Activated T-cell treated with anti-CD3 and anti-CD28 coated beads, Interleukin-2, amount 50 U/mL, for 1 hour (primary cell): ENCODE data around the gene CAMTA1.

Experiments used
- DNase-seq: peaks from one replicate; pipeline ENCODE4 v3.0.0-alpha.2; 2020

Gene CAMTA1

DNA sequence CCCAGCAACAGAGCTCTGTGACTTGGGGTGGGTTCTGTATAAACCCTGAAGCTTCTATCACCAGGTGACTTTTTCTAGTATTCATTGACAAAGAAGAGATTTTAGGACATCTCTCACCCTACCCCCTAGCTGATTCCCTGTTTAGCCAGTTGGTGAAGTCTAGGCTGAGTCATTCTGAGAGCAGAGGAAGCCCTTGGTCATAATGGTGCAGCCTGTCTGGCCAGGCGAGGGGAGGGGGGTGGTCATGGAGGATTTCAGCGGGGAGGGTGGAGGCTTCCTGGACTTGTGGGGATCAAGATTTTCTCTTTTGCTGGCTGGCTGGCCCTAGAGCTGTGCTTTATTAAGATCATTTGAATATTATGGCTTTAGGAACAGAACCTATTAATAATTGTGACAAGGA, 262.6 kb downstream of the CAMTA1 start:
- no peak for DNase-seq

DNA sequence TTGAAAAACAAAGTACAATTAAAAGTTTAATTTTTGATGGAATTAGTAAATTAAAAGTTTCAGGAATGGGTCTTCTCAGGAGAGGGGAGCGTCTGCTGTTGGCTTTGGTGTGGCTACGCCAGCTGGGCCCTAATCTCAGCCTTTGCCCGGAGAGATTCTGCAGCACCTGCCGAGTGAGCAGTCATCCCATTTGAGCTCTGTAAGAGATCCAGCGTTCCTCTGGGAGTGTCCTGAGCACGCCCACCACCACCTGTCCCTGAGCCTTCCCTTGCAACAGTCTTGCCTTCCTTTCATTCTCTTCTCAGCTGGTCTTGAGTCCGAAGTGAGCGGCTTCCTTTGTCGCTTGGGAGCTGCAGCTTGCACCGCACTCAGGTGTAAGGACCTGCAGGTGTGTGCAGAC, 263.1 kb downstream of the CAMTA1 start:
- no peak for DNase-seq

DNA sequence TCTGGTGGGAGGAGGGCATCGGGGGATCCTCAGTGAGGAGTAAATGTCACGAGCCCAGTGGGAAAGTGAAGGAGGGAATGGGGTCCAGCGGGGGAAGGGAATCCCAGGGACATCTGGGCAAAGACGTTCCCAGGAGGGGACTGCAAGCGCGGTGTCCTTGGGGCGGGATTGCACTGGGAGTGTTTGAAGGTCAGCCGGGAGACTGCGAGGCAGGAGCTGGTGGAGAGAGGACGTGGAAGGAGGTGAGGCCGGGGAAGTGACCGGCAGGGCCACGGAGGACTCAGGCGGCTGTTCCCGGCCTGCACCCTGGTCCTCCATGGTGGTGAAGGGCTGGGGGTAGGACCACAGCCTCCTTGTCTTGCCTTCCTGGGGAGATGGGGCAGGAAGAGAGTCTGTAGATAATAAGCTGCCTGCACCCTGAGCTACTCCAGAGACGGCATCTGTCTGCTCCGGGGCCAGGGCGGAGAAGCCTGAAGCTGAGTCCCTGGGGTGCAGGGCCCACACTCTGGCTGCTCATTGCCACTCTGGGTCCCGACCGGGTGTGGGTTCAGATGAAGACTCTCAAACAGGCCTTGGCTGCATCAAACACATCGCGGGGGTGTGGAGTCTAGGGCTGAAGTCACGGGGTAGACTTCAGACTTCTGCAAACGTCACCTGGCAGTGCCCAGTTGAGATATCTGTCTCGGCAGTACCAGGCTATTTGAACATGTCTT, 264.8 kb downstream of the CAMTA1 start:
- no peak for DNase-seq

DNA sequence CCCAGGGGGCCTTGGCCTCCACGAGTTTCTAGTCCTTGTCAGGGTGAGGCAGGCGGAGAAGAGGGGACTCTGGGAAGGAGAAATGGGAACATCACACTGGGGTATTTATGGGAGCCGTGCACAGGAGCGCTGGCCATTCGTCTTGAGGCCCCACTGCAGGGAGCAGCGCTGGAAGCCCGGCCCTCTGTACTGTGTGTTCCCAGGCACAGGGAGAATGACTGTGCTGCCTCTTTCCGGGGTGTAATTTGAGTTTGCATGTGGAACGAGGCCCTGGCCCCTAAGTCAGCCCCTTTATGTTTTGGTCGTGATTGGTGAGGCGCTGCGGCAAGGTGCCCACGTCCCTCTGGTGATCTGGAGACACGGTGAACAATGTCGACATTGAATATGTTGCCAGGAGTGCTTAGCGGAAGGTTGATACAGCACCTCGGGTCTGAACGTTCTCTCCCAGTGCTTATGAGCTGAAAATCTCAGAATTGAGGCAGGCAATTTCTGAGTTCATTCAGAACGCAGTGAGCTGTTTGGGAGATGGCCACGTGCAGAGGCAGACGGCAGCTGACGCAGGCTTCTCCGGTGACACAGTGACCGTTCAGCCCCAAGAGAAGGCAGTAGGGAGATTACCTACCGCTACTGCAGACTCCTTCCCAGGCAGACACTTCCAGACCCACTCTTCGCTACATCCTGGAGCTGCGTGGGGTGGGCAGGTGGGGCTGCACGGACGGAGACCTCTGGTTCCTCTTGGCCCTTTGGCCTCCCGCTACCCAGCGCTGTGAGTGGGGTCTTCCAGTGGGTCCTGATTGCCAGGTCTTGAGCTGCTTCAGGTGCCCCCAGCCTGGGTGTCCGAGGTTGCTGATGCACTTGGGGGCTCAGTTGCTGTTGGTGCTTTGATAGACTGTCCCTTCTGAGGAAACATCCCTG, 265.8 kb downstream of the CAMTA1 start:
- no peak for DNase-seq

DNA sequence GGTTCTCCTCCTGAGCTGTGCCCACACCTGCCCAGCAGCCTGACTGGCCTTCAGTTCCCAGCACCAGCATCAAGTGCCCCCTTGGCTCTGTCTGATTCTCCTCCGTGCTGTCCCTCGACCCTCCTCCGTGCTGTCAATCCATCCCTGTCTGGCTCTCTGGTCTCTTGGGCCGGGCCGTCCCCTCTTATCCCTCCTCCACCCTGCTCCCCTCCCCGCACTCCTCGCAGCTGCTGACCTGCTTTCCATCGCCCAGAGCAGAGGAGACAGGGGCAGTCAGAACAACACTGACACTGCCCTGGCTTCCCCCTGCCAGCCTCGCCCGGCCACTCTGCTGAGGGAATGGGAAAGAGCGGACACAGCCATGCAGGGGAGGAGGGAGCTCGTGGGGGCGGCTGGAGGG, 267.4 kb downstream of the CAMTA1 start:
- no peak for DNase-seq

DNA sequence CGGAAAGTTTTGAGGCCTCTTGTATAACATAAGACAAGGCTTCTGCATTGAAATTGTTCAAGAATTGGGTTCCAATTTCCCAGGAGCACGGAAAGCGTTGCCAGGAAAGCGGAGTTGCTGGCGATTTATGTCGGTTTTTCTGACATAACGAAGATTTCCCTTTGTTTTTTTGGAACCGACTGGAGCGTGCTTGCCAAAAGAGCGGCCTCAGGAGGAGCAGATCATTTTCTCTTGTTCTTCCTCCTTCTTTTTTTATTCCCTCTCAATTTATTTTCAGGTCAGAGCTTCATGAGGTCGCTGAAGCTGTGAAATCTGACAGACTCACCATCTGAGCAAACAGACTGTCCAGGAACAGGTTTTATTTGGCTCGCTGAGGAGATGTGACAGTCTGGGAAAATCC, 275.5 kb downstream of the CAMTA1 start:
- no peak for DNase-seq

DNA sequence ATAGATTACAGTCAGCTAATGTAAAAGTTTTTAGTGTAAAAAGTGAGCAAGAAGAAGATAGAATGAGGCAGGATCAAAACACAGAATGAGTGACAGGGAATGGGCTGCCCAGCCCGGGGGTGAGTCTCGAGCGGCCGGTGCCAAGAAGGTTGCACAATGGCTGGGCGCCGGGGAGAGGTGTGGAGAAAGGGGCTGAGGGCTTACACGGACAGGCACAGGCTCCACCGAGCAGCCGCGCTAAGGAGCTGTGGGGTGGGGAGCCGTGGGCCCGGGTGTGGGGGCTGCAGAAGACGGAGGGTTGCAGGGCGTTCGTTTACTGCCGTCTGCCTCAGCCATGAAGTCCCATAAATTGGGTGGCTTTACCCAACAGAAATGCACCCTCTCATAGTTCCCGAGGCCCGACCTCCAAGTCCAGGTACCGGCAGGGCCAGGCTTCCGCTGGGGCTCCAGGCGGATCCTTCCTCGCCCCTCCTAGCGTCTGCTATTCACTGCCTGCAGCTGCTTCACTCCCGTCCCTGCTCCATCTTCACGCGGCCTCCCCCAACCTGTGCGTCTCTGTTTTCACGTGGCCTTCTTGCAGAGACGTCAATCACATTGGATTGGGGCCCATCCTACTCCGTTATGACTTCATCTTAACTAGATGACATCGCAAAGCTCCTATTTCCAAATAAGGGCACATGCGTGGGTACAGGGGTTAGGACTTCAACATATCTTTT, 277.2 kb downstream of the CAMTA1 start:
- no peak for DNase-seq

DNA sequence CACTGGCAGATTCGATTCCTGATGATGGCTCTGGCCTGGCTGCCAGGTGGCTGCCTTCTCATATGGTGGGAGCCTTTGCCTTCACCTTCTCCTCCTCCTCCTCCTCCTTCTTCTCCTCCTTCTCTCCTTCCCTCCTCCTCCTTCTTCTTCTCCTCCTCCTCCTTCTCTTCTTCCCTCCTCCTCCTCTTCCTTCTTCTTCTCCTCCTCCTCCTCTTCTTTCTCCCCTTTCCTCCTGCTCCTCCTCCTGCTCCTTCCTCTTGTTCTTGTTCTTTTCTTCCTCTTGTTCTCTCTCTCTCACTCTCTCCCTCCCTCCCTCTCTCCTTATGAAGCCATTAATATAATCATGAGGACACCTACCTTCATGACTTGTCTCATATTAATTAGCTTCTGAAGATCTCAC, 278.7 kb downstream of the CAMTA1 start:
- no peak for DNase-seq

DNA sequence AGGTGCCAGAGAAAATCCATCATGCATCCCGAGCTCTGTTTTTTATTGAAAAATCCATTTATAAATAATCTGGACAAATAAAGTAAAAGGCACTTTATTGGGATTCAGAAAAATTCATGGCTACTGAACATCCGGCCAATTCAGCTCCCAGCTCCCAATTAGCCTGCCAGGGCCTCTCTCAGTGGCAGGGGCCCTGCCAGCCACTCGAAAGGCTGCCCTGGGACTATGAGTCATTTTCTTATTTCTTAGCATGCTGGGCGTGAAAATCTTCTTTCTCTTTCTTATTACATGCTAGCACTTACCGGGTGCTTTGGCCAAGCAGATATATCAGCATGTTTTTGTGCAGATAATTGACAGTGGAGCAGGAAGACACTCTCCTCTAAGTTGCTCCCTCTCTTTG, 283.3 kb downstream of the CAMTA1 start:
- DNase-seq: no peak

DNA sequence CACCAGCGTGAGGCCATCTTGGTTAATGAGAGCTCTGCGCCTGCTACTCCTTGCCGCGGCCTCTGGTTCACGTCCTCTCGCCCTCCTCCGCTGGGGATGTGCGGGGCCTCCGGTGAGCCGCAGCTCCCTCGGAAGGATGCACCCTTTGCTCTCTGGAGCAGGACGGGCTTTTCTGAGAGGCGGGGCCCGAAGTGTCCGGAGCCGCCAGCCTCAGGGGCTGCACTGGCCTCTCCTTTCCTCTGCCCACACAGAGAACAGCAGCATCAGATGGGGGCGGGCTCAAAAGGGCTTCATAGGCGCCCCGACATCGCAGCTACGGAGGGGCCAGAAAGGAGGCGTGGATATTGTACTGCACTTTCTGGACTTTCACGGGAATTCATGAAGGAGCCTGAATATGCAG, 284.7 kb downstream of the CAMTA1 start:
- no peak for DNase-seq

DNA sequence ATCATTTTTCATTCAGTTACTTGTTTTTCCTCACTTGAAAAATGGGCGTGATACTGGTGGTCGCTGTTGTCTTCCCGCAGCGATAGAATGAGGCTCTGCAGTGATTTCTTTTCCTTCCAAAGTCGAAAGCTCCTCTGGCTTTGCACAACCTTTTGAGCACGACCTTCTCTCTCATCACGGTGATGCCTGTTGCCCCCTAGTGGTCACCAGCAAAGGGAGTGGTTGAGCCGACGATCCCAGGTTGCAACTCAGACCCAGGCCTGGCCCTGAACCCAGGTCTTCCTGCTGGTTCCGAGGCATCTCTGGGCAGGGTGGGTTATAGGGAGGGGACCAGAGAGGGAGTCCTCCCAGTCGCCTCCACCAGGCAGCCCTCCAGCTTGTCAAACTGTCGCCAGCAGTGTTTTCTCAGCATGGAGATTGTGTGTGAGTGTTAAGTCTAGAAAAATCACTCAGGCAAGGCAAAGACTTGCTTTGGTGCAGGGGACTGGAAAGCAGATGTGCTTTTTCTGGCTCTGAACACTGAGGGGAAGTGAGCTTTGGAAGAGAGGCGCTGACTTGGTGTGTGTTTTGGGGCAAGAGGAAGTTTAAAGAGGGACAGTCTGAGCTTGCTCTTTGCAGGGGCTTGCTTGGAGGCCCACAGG, 285.3 kb downstream of the CAMTA1 start:
- DNase-seq: peak; percentile 43

DNA sequence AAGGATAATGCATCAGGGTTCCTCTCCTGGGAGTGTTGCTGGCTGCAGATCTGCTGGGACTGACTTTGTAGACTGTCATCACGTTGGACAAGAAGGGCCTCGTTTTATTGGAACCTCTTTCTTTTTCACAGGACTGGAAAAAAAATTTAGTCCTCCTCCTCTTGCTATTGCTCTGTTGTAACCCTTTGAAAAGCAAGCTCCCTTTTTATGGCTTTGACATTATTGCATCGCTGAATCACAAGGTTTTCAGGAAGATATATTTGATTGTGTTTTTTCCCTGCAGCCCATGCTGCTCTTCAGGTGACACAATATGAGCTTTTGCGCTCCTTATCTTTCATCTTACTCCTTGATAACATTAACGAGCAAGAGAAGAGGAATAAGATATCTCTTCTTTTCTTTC, 290.9 kb downstream of the CAMTA1 start:
- DNase-seq: no peak

DNA sequence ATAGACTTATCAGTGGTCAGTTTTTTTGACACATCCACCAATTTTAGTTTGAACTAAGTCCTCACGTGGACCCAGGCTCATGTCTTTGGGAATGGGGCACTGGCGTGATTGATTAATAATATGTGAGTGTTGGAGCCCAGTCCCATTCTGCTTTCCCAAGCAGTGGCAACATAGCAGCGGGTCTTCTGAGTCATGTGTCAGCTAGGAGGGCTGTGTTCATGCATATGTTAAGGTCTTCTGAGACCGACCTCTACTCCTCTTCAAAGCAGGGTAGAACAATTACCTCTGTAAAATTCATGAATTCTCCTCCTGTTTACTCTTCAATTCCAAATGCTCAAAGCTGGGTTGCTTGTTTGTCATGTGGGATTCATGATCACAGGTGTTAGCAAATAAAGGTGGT, 291.3 kb downstream of the CAMTA1 start:
- DNase-seq: no peak

DNA sequence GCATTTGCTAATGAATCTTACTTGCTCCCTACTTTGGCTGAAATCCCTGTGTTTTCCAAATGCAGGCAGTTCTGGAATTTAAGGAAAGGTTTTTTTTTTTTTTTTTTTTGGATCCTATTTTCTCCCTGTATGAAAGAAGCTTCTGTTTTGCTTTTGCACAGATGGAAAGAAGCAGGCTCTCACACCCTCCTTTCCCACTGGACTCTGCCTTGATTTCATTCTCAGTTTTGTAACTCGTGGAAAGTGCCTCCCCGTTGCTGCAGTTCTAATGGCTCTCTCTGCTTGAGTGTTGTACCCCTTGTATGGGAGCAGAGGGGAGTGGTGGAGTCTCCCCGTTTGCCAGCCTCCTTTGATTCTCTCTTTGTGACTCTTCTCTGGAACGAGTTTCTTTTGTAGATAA, 291.9 kb downstream of the CAMTA1 start:
- no peak for DNase-seq

DNA sequence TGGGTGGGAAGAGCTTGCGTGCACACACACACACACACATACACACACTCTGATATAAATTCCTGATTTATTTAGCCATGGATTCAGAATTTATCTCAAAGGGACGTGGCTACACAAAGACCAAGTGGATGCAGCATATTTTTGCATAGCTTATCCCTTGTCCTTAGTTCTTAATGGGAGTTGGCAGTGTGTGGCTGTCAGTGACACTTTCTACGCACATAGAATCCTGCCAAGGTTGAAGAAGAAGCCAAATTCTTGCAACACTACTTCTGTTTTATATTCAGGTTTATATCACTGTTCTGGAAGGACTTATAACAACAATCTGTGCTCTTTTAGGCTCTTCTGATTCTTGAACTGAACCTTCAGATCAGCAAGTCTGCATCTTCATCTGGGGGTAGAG, 292.7 kb downstream of the CAMTA1 start:
- no peak for DNase-seq

DNA sequence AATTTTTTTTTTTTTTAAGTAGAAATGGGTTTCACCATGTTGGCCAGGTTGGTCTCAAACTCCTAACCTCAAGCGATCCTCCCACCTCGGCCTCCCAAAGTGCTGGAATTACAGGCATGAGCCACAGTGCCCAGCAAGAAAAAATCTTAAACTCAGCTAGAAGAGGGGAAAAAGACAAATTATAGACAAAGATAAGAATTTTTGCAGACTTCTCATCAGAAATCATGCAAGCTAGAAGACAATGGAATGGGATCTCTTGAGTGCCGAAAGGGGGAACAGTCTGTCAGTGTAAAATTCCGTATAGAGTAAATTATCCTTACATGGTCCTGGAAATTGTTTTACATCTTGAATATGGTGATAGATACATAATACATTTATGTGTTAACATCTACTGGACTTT, 294.4 kb downstream of the CAMTA1 start:
- DNase-seq: no peak

DNA sequence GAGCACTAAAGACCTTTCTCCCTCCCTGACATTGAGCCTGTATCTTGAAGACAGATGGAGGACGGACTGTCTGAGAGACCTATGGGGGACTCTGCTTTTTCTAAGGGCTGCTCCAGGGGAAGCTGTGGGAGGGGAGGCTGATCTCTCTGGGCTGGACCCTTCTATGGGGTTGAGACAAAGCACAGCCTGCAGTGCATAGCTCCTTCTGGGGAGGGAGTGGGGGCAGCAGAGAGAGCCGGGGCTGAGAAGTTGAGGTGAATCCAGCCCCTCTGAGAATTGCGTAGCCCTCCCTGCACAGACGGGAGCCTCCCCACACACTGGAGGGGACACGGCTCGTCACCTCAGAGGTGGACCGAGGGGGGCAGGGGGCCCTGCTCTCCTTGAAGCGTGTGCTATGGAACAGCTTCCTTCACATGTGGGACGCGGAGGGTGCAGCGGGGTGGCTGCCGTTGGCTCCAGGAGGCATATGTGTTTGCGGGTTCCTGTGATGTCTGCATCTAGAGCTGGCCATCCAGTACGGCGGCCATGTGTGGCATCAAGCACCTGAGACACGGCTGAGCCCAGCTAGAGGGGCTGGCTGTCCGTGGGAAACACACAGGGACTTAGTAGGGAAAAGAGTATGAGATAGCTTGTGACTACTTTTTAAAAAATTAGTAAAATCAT, 299.1 kb downstream of the CAMTA1 start:
- no peak for DNase-seq

DNA sequence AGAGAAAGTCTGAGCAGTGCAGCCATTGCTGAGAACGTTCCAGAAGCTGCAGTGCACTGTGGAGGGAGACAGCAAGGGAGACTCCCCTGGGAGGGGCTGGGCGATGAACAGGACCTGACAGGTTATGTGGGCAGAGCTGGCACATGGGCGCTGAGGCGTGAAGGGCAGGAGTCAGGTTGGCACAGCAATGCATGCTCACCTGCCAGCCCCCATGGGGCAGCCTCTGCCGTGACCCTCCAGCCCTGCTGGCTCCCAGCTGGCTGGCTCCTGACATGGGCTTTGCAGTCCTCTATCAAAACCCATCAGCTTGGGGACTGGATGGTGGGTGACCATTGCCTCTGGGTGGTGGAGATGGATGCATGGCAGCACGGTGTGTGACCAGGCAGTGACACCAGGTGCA, 300.3 kb downstream of the CAMTA1 start:
- no peak for DNase-seq

DNA sequence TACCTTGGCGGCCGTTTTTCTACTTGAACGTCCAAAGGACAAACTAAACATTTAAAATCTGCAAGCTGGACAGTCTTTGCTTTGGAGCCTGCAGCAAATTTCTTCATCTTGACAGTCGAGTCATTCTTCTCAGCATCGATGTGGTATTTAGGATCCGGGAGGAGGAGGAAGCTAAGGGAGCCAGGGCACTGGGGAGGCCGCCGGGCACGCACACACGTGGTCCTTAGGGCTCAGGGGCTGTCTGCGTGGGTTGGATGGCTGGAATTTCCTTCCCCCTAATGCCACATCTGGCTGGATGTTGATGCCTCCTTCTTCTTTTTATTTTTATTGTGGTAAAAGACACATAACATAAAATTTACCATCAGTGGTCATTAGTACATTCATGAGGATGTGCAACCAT, 300.9 kb downstream of the CAMTA1 start:
- DNase-seq: no peak

DNA sequence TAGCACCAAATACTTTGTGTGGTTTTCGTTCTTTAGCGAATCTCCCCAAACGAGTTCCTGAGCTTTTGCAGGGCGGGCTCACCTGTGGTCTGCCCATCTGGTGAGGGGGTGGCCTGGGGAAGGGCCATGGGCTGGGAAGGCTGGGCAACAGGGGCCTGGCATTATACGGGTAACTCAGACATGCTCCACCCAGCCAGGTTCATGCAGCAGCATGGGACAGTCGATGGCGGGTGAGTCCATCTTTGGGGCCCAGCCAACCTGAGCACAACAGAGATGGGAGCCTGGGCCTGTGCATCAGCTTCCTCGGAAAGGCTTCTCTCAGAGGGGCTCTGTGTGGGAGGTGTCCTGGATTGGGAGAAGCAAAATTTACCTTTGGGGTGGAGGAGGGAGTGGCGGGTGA, 302.6 kb downstream of the CAMTA1 start:
- no peak for DNase-seq

DNA sequence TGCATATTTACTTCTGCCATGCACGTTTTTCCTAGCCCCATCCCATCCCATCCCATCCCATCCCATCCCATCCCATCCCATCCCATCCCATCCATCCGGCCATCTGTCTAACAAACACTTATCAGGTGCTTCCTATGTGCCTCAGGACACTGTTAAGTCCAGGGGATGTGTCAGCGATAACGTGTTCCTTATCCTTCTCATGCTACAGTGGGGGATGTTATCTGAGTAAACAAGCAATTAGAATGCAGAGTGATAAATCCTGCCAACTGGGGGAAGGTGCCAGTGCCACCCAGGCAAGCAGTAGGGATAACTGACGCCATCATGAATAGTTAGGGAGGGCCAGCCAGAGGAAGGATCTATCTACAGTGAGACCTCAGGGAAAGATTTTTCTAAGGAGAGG, 304.2 kb downstream of the CAMTA1 start:
- no peak for DNase-seq

DNA sequence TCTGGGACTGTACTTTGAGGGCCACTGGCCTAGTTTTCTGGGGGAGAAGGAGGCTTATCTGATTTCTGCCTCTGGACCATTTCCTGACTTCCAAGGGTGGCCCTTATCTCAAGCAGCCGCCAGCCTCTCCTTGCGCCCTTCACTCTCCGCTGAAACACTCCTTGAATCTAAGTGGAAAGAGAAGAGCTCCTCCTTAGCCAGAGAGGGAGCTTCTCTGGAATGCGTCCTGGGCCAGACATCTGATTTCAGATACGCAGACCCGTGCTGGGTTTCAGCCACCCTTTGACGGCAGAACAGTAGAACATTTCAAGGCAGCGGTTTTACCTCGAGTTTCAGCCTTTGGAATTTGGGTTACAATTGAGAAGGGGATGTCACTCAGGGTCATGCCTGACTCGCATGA, 308.0 kb downstream of the CAMTA1 start:
- no peak for DNase-seq

DNA sequence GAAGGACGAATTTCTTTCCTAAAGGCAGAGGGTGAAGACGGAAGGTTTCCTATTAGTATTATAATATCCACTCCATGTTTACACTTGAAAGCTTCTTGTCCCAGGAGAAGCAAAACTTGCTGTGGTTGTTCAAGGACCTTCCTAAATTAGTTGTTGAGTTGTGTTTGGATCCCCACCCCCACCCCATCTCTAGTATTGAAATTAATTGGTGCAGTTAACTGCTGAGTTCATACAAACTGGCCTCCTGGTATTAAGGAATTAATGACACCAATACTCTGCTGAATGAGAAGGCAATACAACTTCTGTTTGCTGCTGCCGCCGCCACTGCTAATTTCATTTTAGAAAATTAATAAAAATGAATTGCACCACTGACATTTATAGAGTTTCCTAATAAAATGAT, 308.8 kb downstream of the CAMTA1 start:
- no peak for DNase-seq
